HT-29 (cell line): ENCODE measurements around the gene RAMACL. TPM values are rescaled to one million over a fixed set of nuclear protein-coding genes. Genes with fewer than 3 reads are reported as not detected.
"Not testable (repeated sequence)": the region's sequence is repeated elsewhere in the genome, so short reads cannot be mapped to it uniquely, and the experiment has no call there.

Source experiments
- DNase-seq: peaks from one replicate; pipeline ENCODE4 v3.0.0-alpha.2; 2015; ENCODE audit warnings: low spot score
- total RNA-seq: library from RNA; depleted of rRNA; stranded (reverse); fragments of >200 nt; shearing (Covaris generic); gene quantifications from 2 replicates; pipeline ENCODE4 v1.2.3, GENCODE V29; 2014

Gene RAMACL
- total RNA-seq, 1 experiment from 2014 or later: 0.15 TPM

DNA sequence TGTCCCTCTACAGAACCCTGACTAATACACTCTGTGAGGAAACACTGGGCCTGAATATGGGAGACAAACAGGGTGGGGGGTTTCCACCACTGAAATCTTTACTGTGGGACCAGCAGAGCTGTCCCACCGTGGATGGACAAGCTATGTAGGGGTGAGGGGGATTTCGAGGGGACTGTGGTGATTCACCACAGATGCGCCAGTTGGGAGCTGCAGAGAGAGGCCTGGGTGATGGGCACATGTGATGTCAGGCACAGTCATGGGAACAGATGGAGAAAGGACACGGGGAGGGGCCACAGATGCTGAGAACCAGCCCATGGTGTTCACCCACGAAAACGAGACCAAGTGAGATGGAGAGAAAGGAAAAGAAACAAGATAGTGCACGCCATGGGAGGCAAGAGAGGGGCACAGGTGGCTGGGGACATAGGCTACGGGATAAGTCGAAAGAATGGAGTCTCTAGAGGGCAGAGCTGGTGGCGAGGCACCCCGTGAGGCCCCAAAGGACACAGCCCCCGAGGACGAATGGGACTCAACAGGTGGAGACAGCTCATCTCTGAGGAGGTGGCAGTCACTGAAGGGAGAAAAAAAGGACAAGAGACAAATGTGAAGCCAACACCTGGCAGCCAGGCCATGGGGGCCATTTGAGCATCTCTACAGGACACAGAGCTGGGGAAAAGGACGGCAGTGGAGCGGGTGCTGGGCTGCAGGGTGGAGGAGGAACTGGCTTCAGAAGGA is 10.5 kb upstream of the RAMACL start:
- DNase-seq: no peak

DNA sequence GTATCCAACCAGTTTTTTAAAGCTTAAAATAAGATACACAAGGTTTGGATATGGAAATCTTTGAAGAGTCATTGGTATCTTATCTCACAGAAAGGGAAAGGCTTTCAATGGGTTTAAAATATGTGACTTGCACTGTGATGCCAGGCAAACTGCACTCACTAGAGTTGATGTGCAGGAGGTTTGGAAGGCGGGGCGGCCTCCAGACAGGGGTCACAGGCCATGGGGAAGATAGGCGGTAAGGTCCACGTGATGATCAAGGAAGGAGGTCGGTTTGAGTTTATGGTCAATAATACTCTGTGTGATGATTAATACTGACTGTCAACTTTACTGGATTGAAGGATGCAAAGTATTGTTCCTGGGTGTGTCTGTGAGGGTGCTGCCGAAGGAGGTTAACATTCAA is 9.5 kb upstream of the RAMACL start:
- DNase-seq: no peak

DNA sequence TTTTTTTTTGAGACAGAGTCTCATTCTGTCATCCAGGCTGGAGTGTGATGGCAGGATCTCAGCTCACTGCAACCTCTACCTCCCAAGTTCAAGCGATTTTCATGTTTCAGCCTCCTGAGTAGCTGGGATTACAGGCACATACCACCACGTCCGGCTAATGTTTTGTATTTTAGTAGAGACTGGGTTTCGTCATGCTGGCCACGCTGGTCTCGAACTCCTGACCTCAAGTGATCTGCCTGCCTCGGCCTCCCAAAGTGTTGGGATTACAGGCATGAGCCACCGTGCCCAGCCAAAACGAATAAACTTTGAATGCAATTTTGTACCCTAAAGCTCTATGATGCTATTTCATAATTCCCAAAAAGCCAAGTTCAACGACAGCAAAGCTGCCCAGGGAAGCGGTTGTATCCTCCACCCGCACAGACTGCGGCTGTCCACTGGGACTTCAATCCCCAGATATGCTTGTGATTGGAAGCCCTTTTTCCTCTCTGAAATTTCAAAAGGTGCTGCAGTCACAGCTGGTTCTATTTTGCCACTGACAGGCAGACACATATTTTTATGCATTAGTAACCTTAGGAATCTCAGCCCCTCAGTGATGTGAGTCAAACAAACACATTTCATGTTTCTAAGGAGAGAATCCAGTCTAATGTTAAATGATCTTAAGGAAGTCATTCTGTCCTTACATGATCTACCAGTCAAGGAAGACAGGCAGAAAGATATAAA is 8.7 kb upstream of the RAMACL start:
- DNase-seq: no peak

DNA sequence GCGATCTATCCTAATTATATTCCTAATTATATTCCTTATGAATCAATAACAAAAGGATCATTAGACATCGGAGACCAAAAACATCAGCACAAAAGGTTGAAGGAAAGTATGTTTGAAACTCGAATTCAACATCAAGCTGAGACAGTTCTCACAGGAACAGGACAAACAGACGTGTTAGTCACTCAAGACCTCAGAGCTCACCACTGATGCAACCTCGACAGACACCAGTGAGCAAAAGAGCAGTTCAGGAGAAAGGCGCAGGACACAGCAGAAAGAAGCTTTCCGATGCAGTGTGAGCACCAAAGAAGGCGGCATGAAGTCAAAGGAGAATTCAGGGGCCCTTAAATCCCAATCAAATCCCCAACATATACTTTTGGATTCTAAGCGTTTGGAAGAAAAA is 6.3 kb upstream of the RAMACL start:
- DNase-seq: no peak

DNA sequence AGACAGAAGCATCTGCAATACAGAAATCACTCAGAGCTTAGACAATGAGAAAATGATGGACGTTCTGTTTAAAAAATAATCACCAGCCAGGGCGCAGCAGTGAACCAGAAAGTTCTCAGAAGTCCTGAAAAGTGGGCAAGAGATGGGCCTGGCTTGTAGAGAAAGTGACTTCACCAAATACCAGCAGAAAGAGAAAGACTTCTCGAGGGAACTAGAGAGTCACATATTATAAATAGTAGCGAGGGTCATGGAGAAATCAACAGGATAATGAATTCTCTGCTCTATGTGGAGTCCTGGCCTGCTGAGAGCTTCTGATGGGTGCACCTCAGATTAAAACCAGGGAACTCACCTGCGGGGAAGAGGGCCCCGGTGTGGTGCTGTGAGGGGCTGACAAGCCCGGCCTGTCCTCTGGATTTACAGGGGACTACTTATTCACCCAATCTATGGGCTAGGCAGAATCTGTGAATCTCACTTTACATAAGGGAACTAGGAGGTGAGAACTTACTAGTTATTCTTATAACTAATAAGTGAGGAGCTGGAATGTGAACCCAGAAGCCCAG is 5.6 kb upstream of the RAMACL start:
- no peak for DNase-seq

DNA sequence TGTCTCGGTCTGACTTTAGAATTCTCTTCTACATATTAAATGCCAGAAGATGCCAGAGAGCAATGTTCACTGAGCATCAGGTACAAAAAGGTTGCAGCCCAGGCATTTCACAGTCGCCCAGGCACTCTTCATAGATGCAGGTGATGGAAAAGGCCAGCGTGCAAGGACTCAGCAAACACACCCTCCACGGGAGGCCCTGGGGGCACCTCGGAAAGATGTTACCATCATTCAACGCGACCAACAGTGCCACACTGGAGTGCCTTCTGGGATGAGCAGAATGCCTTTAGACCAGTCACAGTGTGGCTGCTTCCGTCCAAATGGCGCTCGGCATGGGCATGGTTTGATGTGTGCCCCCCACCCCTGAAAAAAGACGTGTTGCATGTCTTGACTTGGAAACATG is 4.5 kb upstream of the RAMACL start:
- no peak for DNase-seq

DNA sequence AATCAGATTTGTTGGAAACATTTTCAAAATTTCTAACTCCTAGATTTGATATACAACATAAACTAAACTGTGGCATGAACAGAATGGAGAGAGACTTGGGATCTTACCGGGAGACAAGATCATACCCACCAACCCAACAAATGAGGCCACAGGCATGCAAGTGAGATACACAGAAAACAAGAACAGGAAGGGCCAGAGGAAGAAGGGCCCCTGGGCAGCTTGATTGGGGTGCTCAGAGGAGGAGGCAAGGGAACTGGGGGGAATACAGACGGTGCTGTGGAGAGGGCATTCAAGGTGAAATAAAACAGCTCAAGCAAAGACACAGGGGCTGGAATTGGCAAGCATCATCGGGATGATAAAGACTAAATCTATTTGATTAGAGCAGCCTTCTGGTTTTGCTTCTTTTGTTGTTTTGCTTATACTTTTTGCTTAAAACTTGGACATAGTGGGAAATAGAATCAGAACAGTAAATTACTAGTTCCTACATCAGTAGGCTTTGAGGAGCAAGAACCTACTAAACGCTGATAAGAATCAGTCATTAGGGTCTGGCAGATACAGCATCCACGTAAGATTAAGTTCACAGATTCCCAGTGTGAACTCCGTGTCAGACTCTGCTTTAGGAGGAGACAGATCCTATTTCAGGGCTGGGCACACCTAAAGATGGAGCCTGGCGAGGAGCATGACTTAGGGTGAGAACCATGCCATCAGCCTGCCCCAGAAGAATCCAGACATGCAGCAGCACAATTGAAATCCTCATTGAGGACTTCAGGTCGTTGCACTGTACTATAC is 3.5 kb upstream of the RAMACL start:
- no peak for DNase-seq

DNA sequence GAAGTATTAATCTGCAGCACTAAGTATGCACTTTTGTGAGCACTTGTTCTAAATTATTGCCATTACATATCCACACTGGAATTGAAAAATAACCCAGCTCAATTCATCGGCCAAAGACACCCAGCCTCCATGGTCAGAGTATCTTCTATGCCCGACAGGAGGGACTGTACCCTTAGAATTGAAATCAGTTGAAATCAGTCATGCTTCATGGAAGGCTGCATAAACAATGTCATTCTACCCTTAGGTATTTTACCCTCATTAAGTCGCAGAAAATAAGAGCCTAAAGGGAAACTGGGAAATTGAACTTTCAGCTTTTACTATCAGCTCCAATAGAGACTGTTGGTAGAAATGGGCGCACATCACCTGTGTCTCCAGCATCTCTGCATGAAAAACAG is 2.9 kb upstream of the RAMACL start:
- DNase-seq: no peak

DNA sequence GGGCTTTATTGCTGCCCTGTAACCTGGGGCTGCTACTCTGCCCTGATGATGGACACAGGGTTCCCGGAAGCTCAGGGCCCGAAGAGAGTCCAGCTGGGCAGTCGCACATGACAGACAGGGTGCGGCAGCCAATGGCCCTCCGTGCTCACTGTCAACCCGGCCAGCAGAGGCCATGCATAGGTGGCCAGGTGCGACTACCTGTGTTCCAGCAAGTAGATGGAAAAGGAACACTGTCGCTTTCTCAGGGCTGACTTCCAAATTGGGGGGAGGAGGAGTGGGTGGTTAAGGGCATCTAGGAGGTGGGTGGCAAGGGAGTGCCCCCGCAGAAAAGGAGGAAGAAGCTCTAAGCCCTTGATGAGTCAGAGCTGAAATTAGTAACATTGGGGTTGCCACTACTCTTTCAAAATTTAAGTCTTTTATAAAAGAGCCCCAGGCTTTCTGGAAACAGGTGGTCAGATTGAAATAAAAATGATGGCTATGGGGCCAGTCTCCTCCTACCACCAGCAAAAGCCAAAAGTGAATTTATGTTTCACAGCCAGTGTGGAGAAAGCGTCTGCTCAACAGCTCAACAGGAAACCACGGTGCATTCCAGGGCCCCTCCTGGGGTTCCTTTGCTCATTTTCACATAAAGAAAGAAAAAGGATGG is 2.3 kb upstream of the RAMACL start:
- DNase-seq: no peak

DNA sequence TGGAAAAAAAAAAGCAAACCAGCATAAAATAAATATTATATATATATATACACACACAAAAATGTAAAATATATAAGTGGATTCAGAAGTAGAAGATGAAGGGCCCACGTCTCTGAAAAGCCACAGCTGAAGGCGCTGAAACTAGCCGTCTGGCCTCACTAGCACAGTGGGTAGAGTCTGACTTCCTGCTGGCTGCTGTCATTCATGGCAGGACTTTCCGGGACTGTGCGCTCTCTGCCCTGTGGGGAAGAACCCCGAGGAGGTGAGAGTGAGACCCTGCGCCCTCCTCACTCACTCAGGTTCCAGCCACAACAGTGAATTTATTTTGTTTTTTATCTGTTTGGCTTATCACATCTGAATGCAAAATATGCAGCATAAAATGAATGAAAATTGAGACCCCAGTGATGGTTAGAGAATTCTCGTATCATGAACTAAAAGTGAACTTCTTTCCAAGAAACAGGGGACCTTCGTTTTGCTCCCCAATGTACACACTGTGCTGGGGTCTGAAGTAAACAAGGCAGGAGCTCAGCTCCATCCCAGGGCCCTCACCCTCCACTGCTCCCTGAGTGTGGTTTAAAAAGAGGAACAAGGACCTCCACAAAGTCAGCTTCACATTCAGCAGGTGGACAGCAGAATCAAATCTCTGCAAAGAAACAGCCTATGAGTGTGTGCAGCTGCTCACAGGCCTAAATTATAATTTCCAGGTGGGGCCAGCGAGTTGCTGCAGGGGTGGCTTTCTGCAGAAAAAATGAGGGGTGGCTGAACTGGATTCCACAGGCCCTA is 1.3 kb upstream of the RAMACL start:
- no peak for DNase-seq

DNA sequence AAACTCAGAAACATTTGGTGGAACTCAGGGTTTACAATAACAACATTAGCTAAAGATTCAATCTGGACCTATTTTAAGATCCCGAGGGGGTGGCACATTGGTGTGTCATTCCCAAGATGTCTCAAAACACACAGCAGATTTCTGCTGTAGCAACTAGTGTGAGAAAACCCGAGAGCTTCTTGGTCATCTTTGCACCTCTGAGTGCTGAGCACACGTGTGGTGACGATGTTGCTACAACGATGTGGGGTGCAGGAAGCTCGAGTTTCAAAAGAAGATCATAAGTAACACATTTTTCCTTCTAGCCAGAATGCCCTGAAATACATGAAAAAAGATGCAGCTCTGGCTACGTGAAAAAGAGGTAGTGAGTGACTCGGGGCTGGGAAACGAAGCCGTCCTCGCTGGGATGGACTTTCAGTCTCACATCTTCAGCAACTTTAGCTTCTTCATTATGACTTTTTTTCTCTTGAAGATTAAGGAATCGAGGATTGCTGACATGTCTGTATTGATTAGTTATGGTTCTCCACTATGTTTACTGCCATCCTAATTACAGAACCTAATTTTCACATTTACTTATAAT is 1.5 kb downstream of the RAMACL start:
- no peak for DNase-seq

DNA sequence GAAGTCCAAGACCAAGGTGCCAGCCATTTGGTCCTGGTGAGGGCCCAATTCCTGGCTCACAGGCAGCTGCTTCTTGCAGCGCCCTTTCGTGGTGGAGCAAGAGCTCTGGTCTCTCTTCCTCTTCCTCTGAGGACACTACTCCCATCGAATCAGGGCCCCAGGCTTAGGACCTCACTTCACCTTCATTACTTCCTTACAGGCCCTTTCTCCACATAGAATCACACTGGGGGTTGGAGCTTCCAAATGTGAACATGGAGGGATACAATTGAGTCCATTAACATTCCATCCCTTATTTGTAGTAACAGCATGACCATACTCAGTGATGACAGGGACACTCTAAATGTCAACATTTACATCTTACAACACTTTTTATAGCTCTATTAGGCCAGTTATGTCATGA is 2.3 kb downstream of the RAMACL start:
- DNase-seq: no peak

DNA sequence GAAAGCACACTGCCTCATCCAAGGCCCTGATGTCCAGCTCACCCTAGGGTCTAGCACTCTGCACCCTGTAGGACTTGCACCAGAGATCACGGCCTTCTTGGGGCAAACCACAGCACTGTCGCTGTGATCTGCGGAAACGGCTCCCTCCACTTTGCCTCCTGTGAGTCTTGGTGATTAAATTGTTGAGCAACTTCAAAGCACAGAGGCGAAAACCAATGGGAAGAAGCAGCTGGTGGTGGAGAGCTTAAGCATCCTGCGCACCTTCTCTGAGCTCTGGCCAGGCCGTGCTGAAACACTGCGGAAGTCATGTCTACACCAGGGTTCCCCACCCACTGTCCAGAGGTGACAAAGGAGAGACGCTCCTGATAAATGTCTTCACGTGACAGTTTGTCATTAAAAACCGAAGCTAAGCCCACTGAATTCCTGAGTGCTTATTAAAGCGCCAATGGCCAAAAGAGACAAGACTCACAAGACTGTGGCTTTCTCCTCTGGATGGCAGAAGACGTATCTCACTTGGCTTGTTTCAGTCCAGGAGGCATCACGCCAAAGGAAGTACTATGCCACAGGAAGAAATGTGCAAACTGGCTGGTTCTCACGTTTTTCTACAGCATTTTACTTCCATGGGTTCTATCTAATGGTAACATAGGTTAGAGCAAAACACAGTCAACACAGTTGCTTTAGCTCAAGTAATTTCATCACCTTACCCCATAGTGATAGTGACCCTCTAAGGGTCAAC is 3.1 kb downstream of the RAMACL start:
- DNase-seq: no peak

DNA sequence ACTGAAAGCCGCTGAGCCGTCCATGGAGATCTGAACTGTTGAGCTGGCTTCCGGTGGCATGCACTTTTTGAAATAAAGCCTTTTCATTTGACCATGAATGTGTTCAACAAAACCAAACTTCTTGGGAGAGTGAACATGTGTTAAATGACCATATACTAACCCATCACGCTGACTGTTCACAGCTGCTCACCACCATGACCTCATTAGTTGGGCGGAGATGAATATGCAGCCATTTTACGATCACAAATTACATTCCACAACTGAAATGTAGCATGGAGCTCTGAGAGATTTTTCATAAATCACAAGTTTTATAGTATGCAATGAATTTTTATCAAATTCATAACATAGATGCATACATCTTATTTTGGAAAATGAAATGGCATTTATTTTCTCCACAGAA is 4.2 kb downstream of the RAMACL start:
- DNase-seq: no peak

DNA sequence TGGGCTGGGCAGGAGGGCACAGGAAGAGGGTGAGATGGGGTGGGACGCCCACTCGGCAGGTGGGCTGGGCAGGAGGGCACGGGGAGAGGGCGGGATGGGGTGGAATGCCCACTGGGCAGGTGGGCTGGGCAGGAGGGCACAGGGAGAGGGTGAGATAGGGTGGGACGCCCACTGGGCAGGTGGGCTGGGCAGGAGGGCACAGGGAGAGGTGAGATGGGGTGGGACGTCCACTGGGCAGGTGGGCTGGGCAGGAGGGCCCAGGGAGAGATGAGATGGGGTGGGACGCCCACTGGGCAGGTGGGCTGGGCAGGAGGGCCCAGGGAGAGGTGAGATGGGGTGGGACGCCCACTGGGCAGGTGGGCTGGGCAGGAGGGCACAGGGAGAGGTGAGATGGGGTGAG is 4.7 kb downstream of the RAMACL start:
- not testable (repeated sequence) for DNase-seq

DNA sequence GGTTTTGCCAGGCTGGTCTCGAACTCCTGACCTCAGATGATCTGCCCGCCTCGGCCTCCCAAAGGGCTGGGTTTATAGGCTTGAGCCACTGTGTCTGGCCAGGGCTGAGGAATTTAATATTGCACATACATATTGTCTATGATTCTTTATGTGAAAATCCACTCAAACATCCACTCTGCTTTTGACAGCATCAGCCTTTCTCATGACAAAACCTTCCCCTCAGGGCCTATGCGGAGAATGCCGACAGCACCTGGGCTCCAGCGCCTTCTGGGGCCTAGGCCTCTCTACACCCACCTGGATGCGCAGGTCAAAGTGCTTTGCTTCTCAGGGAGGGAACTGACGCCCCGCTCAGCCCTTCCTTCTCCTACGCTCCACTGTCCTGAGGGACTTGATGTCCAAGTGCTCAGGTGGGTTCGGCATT is 5.4 kb downstream of the RAMACL start:
- DNase-seq: no peak

DNA sequence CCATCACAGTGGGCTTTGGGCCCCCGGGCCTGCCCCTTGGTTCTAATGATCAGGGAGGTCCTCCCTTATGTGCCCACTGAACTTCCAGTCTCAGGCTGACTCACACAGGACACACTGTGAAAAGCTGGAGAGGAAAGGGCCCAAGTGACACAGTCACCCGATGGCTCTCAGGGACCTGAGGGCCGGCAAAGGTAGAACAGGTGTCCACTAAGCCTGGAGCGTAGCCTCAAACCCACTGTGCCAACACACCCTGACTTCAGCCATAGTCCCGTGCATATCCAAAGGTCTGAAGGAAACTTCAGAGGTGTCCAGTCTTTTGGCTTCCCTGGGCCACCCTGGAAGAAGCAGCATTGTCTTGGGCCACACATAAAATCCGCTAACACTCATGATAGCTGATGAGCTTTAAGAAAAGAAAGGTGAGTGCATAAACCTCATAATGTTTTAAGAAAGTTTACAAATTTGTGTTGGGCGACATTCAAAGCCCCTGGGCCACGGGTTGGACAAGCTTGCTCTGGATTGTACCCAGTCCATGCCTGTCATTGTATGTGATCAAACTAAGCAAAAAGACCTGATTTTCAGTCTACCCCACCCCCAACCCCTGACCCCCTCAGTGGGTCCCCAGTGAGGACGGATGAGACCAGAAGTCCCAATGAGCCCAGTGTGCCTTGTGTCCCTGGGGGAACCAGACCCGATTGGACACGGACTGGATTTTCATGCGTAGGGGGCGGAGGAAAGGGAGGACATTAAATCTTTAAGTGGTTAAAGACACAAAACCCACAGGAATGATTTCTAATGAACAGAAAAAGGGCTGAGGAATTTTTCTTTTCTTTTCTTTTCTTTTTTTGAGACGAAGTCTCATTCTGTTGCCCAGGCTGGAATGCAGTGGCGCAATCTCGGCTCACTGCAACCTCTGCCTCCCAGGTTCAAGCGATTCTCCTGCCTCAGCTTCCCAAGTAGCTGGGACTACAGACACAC is 6.1 kb downstream of the RAMACL start:
- DNase-seq: no peak

DNA sequence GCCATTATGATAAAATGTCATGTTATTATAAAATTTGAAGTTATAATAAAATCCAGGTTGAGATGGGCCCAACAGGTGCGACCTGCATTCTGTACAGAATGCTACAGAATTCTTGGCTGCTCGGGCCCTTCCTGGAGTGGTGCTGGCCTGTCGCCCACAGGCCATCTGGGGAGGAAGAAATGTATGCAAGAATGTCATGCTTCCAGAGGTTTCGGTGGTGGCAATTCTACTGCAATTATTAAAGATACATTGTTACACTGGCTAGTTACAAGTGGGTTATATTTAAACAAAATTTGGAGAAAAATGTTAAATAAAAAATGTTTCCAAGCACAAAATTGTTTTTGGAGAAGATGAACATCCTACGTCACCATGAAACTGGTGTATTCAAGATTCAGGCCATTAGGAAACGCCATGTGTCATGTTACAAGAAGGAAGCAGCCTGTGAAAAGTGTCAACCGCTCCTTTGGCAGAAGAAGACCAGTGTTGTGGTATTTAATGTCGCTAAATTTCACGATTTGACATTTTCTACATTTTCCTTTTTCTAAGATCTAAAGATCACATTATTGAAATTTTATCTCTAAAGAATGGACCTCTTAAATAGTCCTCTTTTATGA is 7.1 kb downstream of the RAMACL start:
- DNase-seq: no peak
